ENCODE measurements around the gene PHF1. TPM values are rescaled to one million over a fixed set of nuclear protein-coding genes. Genes with fewer than 3 reads are reported as not detected.

PHF1 gene
- total RNA-seq, 1 donor from 2014 or later, result 13.4 TPM

DNA sequence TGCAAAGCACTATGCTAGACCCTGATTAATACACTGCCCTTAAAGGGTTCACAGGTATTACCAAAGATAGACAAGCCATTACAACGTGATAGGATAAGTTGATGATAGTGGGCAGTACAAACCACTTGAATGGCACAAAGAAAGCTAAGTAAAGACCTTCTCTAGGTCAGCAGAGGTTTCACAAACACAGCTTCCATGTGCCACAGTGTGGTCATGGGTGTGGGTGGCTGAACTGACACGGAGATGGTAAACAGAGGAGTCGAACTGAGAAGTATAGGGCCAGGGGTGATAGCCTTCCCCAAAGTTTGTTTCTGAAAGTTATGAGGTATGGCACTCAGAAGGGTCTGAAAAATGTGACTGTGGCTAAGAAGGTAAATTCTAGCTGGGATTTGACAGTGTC is 47.9 kb downstream of the PHF1 start:
- ATAC-seq, result no peak

DNA sequence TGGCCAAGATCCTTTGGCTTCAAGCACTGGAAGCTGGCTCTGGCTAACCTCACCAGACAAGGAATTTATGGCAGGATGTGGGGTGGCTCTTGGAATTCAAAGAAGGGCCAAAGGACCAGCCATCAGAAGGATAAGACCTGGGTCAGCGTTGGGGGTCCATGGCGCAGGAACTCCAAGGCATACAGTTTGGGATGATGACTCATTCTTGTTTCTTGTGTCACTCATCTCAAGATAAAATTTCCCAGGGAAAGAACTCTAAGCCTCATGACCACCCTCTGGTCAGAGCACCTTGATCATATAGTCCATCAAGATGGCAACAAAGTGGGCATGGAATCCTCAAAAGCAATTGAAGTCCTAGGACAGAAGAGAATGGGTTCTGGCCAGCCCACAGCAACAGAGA is 48.4 kb downstream of the PHF1 start:
- no peak for ATAC-seq

Other genes with a start within 250 kb of the PHF1 start
- 0.32 TPM for gene COL11A2, start 218.5 kb upstream of the PHF1 start, total RNA-seq
- gene RXRB, start 210.3 kb upstream of the PHF1 start, total RNA-seq, result 19.6 TPM
- 31.1 TPM for gene SLC39A7, start 210.1 kb upstream of the PHF1 start, total RNA-seq
- 27.3 TPM for gene HSD17B8, start 206.4 kb upstream of the PHF1 start, total RNA-seq
- gene RING1, start 202.5 kb upstream of the PHF1 start, total RNA-seq, result 27.0 TPM
- gene VPS52, start 139.1 kb upstream of the PHF1 start, total RNA-seq, result 38.8 TPM
- gene RPS18, start 138.9 kb upstream of the PHF1 start, total RNA-seq, result 3,499 TPM
- gene B3GALT4, start 133.9 kb upstream of the PHF1 start, total RNA-seq, result 16.9 TPM
- 31.5 TPM for gene WDR46, start 121.8 kb upstream of the PHF1 start, total RNA-seq
- 39.9 TPM for gene PFDN6, start 121.4 kb upstream of the PHF1 start, total RNA-seq
- gene RGL2, start 112.1 kb upstream of the PHF1 start, total RNA-seq, result 55.8 TPM
- 63.5 TPM for gene TAPBP, start 96.9 kb upstream of the PHF1 start, total RNA-seq
- gene ZBTB22, start 93.3 kb upstream of the PHF1 start, total RNA-seq, result 10.6 TPM
- 28.1 TPM for gene DAXX, start 88.1 kb upstream of the PHF1 start, total RNA-seq
- 19.0 TPM for gene KIFC1, start 19.2 kb upstream of the PHF1 start, total RNA-seq
- gene CUTA, start 7.1 kb downstream of the PHF1 start, total RNA-seq, result 92.4 TPM
- gene SYNGAP1, start 9.1 kb downstream of the PHF1 start, total RNA-seq, result 7.1 TPM
- gene ZBTB9, start 43.6 kb downstream of the PHF1 start, total RNA-seq, result 5.5 TPM
- gene BAK1, start 169.3 kb downstream of the PHF1 start, total RNA-seq, result 33.5 TPM
- 23.7 TPM for gene ITPR3, start 210.3 kb downstream of the PHF1 start, total RNA-seq